Sigmoid colon (tissue), 7 donors: ENCODE data around the gene SERP2. TPM values are rescaled to one million over a fixed set of nuclear protein-coding genes. Genes with fewer than 3 reads are reported as not detected.

Experiments
- DNase-seq: peaks from one replicate; pipeline ENCODE4 v3.0.0-alpha.2; 2019
- H3K27ac ChIP-seq, 4 donors: fragments of 200-600 bp; sonication (generic); one replicate each; pipeline ENCODE4 v1.5.1; 2016 to 2019; ENCODE audit warnings: mild to moderate bottlenecking in 1 of 4
- H3K27me3 ChIP-seq, 3 donors: fragments of 200-600 bp; sonication (generic); one replicate each; pipeline ENCODE4 v1.5.1; 2019; ENCODE audit warnings: mild to moderate bottlenecking in 1 of 3
- H3K36me3 ChIP-seq, 4 donors: fragments of 200-600 bp; sonication (generic); one replicate each; pipeline ENCODE4 v1.5.1; 2016 to 2019
- H3K4me1 ChIP-seq, 4 donors: fragments of 200-600 bp; sonication (generic); one replicate each; pipeline ENCODE4 v1.5.1; 2017 to 2019
- H3K4me3 ChIP-seq, 4 donors: fragments of 200-600 bp; sonication (generic); one replicate each; pipeline ENCODE4 v1.5.1; 2017 to 2019; ENCODE audit warnings: mild to moderate bottlenecking in 2 of 4, moderate library complexity in 1 of 4
- H3K9me3 ChIP-seq, 4 donors: fragments of 200-600 bp in 3 of 4; sonication (generic) in 3 of 4; one replicate each; pipeline versions ENCODE4 v1.5.1 to v1.6.1; 2013 to 2019
- CTCF ChIP-seq, 4 experiments: fragments of 450-650 bp in 3 of 4; fragments of 200-600 bp in 1 of 4; IDR thresholded peaks; one replicate each; pipeline ENCODE4 v1.5.1; 2016 to 2019; ENCODE audit warnings: antibody characterized with exemption in 4 of 4, mild to moderate bottlenecking in 3 of 4, moderate library complexity in 2 of 4
- EP300 ChIP-seq, 4 donors: sonication (generic); formaldehyde crosslinking; IDR thresholded peaks; one replicate each; pipeline ENCODE4 v1.6.1; 2017; ENCODE audit warnings: antibody characterized with exemption in 4 of 4
- POLR2A ChIP-seq, 2 donors: fragments of 450-650 bp; IDR thresholded peaks; one replicate each; pipeline ENCODE4 v1.6.1; 2016; ENCODE audit warnings: antibody characterized with exemption in 2 of 2, mild to moderate bottlenecking in 2 of 2, moderate library complexity in 2 of 2
- POLR2AphosphoS5 ChIP-seq, 4 donors: sonication (generic); formaldehyde crosslinking; IDR thresholded peaks; one replicate each; pipeline ENCODE4 v1.6.1; 2017; ENCODE audit warnings: antibody characterized with exemption in 4 of 4
- WGBS, 2 donors: extraction: QIAGEN DNeasy Blood & Tissue Kit; methylation state at CpG; one replicate each; pipeline ENCODE4 v1.1.7; 2013; 5-methylcytosine and 5-hydroxymethylcytosine counted together
- intact Hi-C: fragments of 100-400 bp; cut with DNase I; formaldehyde crosslinking; loops from one replicate; pipeline ENCODE4 v1.15.1; 2023
- polyA plus RNA-seq, 3 donors: library from polyadenylated mRNA; stranded (reverse); fragments of 200-250 nt; gene quantifications; one replicate each; pipeline ENCODE4 v1.2.3, GENCODE V29; 2013
- total RNA-seq, 4 donors: library from RNA; depleted of rRNA; stranded (reverse); fragments of >200 nt; gene quantifications; one replicate each; pipeline ENCODE4 v1.1.0, GENCODE V29; 2016
- donor health status: healthy with polysubstance abuse.
- donor health status: Bipolar disorder and iron deficiency.
- donor health status: healthy.

SERP2 gene
- total and polyA plus RNA-seq, 7 donors = 3.2 to 9.6 (median 6.9) TPM

GRCh38 chr13:44384778-44385177 is 11.2 kb downstream of the SERP2 start:
- intact Hi-C loops = no loop called here
- 97% methylated on average over 1 of the region's 1 CpG for WGBS, 2 donors
- H3K4me1 ChIP-seq = no peaks in the 10 kb centered on the region

GRCh38 chr13:44385401-44385800 is 11.8 kb downstream of the SERP2 start:
- Histone ChIP-seq H3K27me3 (no peaks in the 10 kb centered on the region), H3K36me3 (no peaks in the 10 kb centered on the region), H3K4me3 (no peak overlapping the region), H3K9me3 (no peaks in the 10 kb centered on the region), H3K4me1 (no peaks in the 10 kb centered on the region), H3K27ac (no peak overlapping the region)
- intact Hi-C loops = no loop called here
- TF ChIP-seq EP300 (IDR thresholded peaks at IDR 0.05) = no peak
- no peak for TF ChIP-seq CTCF (IDR thresholded peaks at IDR 0.05)
- TF ChIP-seq POLR2AphosphoS5 (IDR thresholded peaks at IDR 0.05) = no peak
- no peak for TF ChIP-seq POLR2A (IDR thresholded peaks at IDR 0.05)
- WGBS, 2 donors = 93% methylated on average over 3 of the region's 3 CpGs
- DNase-seq = no peak

More at GRCh38 chr13:44384778-44385177, 11.2 kb downstream of the SERP2 start:
- H3K36me3 ChIP-seq = no peaks in the 10 kb centered on the region
- H3K27me3 ChIP-seq = no peaks in the 10 kb centered on the region
- no peak overlapping the region for H3K4me3 ChIP-seq
- H3K9me3 ChIP-seq = no peaks in the 10 kb centered on the region
- no peak for DNase-seq
- no peak overlapping the region for H3K27ac ChIP-seq
- TF ChIP-seq CTCF (IDR thresholded peaks at IDR 0.05) (no peak), EP300 (IDR thresholded peaks at IDR 0.05) (no peak), POLR2A (IDR thresholded peaks at IDR 0.05) (no peak), POLR2AphosphoS5 (IDR thresholded peaks at IDR 0.05) (no peak)

GRCh38 chr13:44385847-44386246 is 12.2 kb downstream of the SERP2 start:
- WGBS, 2 donors = 89 to 94% methylated on average over 6 of the region's 6 CpGs
- Histone ChIP-seq H3K4me3 (no peak overlapping the region), H3K36me3 (no peaks in the 10 kb centered on the region), H3K4me1 (no peaks in the 10 kb centered on the region), H3K27me3 (no peaks in the 10 kb centered on the region), H3K27ac (no peak overlapping the region), H3K9me3 (no peaks in the 10 kb centered on the region)
- intact Hi-C loops = no loop called here
- DNase-seq = no peak
- TF ChIP-seq POLR2AphosphoS5 (IDR thresholded peaks at IDR 0.05) (no peak), CTCF (IDR thresholded peaks at IDR 0.05) (no peak), EP300 (IDR thresholded peaks at IDR 0.05) (no peak), POLR2A (IDR thresholded peaks at IDR 0.05) (no peak)

- TF ChIP-seq POLR2AphosphoS5 (IDR thresholded peaks at IDR 0.05) (no peak), CTCF (IDR thresholded peaks at IDR 0.05) (no peak)
- DNase-seq = no peak
- H3K4me3 ChIP-seq = no peak overlapping the region
- intact Hi-C loops = no loop called here
- WGBS, 2 donors = 84 to 88% methylated on average over 7 of the region's 7 CpGs
- H3K9me3 ChIP-seq = no peaks in the 10 kb centered on the region
- no peak overlapping the region for H3K27ac ChIP-seq
- H3K27me3 ChIP-seq = no peaks in the 10 kb centered on the region
- no peaks in the 10 kb centered on the region for H3K36me3 ChIP-seq
- H3K4me1 ChIP-seq = no peaks in the 10 kb centered on the region
Measured at GRCh38 chr13:44386913-44387556, 13.4 kb downstream of the SERP2 start.
